Sigmoid colon (tissue), 7 donors: ENCODE measurements around the gene MYRIP. TPM values are rescaled to one million over a fixed set of nuclear protein-coding genes. Genes with fewer than 3 reads are reported as not detected.

Source experiments
- DNase-seq: peaks from one replicate; pipeline ENCODE4 v3.0.0-alpha.2; 2019
- H3K27ac ChIP-seq, 4 donors: fragments of 200-600 bp; sonication (generic); one replicate each; pipeline ENCODE4 v1.5.1; 2016 to 2019; ENCODE audit warnings: mild to moderate bottlenecking in 1 of 4
- H3K27me3 ChIP-seq, 3 donors: fragments of 200-600 bp; sonication (generic); one replicate each; pipeline ENCODE4 v1.5.1; 2019; ENCODE audit warnings: mild to moderate bottlenecking in 1 of 3
- H3K36me3 ChIP-seq, 4 donors: fragments of 200-600 bp; sonication (generic); one replicate each; pipeline ENCODE4 v1.5.1; 2016 to 2019
- H3K4me1 ChIP-seq, 4 donors: fragments of 200-600 bp; sonication (generic); one replicate each; pipeline ENCODE4 v1.5.1; 2017 to 2019
- H3K4me3 ChIP-seq, 4 donors: fragments of 200-600 bp; sonication (generic); one replicate each; pipeline ENCODE4 v1.5.1; 2017 to 2019; ENCODE audit warnings: mild to moderate bottlenecking in 2 of 4, moderate library complexity in 1 of 4
- H3K9me3 ChIP-seq, 4 donors: fragments of 200-600 bp in 3 of 4; sonication (generic) in 3 of 4; one replicate each; pipeline versions ENCODE4 v1.5.1 to v1.6.1; 2013 to 2019
- CTCF ChIP-seq, 4 experiments: fragments of 450-650 bp in 3 of 4; fragments of 200-600 bp in 1 of 4; IDR thresholded peaks; one replicate each; pipeline ENCODE4 v1.5.1; 2016 to 2019; ENCODE audit warnings: antibody characterized with exemption in 4 of 4, mild to moderate bottlenecking in 3 of 4, moderate library complexity in 2 of 4
- EP300 ChIP-seq, 4 donors: sonication (generic); formaldehyde crosslinking; IDR thresholded peaks; one replicate each; pipeline ENCODE4 v1.6.1; 2017; ENCODE audit warnings: antibody characterized with exemption in 4 of 4
- POLR2A ChIP-seq, 2 donors: fragments of 450-650 bp; IDR thresholded peaks; one replicate each; pipeline ENCODE4 v1.6.1; 2016; ENCODE audit warnings: antibody characterized with exemption in 2 of 2, mild to moderate bottlenecking in 2 of 2, moderate library complexity in 2 of 2
- POLR2AphosphoS5 ChIP-seq, 4 donors: sonication (generic); formaldehyde crosslinking; IDR thresholded peaks; one replicate each; pipeline ENCODE4 v1.6.1; 2017; ENCODE audit warnings: antibody characterized with exemption in 4 of 4
- WGBS, 2 donors: extraction: QIAGEN DNeasy Blood & Tissue Kit; methylation state at CpG; one replicate each; pipeline ENCODE4 v1.1.7; 2013; 5-methylcytosine and 5-hydroxymethylcytosine counted together
- intact Hi-C: fragments of 100-400 bp; cut with DNase I; formaldehyde crosslinking; loops from one replicate; pipeline ENCODE4 v1.15.1; 2023
- polyA plus RNA-seq, 3 donors: library from polyadenylated mRNA; stranded (reverse); fragments of 200-250 nt; gene quantifications; one replicate each; pipeline ENCODE4 v1.2.3, GENCODE V29; 2013
- total RNA-seq, 4 donors: library from RNA; depleted of rRNA; stranded (reverse); fragments of >200 nt; gene quantifications; one replicate each; pipeline ENCODE4 v1.1.0, GENCODE V29; 2016
- donor health status: healthy with polysubstance abuse.
- donor health status: Bipolar disorder and iron deficiency.
- donor health status: healthy.

Gene MYRIP
- total and polyA plus RNA-seq, 7 donors: 2.2 to 5.5 (median 4.2) TPM

GRCh38 chr3:40116478-40117177 is 307.2 kb downstream of the MYRIP start:
- Histone ChIP-seq H3K27me3 (no peaks in the 10 kb centered on the region), H3K4me3 (no peak overlapping the region), H3K9me3 (no peaks in the 10 kb centered on the region), H3K27ac (no peak overlapping the region), H3K4me1 (no peaks in the 10 kb centered on the region), H3K36me3 (no peaks in the 10 kb centered on the region)
- TF ChIP-seq EP300 (IDR thresholded peaks at IDR 0.05) (no peak), POLR2A (IDR thresholded peaks at IDR 0.05) (no peak), CTCF (IDR thresholded peaks at IDR 0.05) (no peak), POLR2AphosphoS5 (IDR thresholded peaks at IDR 0.05) (no peak)
- intact Hi-C loops: no loop called here
- no peak for DNase-seq
- 81 to 84% methylated on average over 9 of the region's 9 CpGs for WGBS, 2 donors

- H3K4me3 ChIP-seq: no peak overlapping the region
- 93% methylated on average over 2 of the region's 2 CpGs for WGBS, 2 donors
- H3K9me3 ChIP-seq: no peaks in the 10 kb centered on the region
- no peak for TF ChIP-seq EP300 (IDR thresholded peaks at IDR 0.05)
- TF ChIP-seq POLR2AphosphoS5 (IDR thresholded peaks at IDR 0.05): no peak
- TF ChIP-seq CTCF (IDR thresholded peaks at IDR 0.05): no peak
- TF ChIP-seq POLR2A (IDR thresholded peaks at IDR 0.05): no peak
- H3K27me3 ChIP-seq: no peaks in the 10 kb centered on the region
- H3K36me3 ChIP-seq: no peaks in the 10 kb centered on the region
- no peaks in the 10 kb centered on the region for H3K4me1 ChIP-seq
- DNase-seq: no peak
- intact Hi-C loops: no loop called here
- H3K27ac ChIP-seq: no peak overlapping the region
Measured at GRCh38 chr3:40118091-40118490, 308.7 kb downstream of the MYRIP start.

- Histone ChIP-seq H3K9me3 (no peaks in the 10 kb centered on the region), H3K4me3 (no peak overlapping the region), H3K36me3 (no peaks in the 10 kb centered on the region), H3K27me3 (no peaks in the 10 kb centered on the region), H3K4me1 (no peaks in the 10 kb centered on the region), H3K27ac (no peak overlapping the region)
- DNase-seq: no peak
- 85 to 86% methylated on average over 3 of the region's 3 CpGs for WGBS, 2 donors
- intact Hi-C loops: no loop called here
- no peak for TF ChIP-seq EP300 (IDR thresholded peaks at IDR 0.05)
- no peak for TF ChIP-seq CTCF (IDR thresholded peaks at IDR 0.05)
- TF ChIP-seq POLR2AphosphoS5 (IDR thresholded peaks at IDR 0.05): no peak
- no peak for TF ChIP-seq POLR2A (IDR thresholded peaks at IDR 0.05)
Measured at GRCh38 chr3:40120067-40120692, 310.8 kb downstream of the MYRIP start.

- intact Hi-C loops: no loop called here
- Histone ChIP-seq H3K27ac (no peak overlapping the region), H3K27me3 (no peaks in the 10 kb centered on the region), H3K4me1 (no peaks in the 10 kb centered on the region), H3K36me3 (no peaks in the 10 kb centered on the region), H3K9me3 (no peaks in the 10 kb centered on the region), H3K4me3 (no peak overlapping the region)
- whole genome bisulfite sequencing, 2 donors: 80 to 81% methylated on average over 3 of the region's 3 CpGs
- no peak for DNase-seq
- TF ChIP-seq CTCF (IDR thresholded peaks at IDR 0.05) (no peak), EP300 (IDR thresholded peaks at IDR 0.05) (no peak), POLR2AphosphoS5 (IDR thresholded peaks at IDR 0.05) (no peak), POLR2A (IDR thresholded peaks at IDR 0.05) (no peak)
Measured at GRCh38 chr3:40120806-40121205, 311.4 kb downstream of the MYRIP start.
